Lower leg skin (tissue), 4 donors: ENCODE measurements around the gene PDE1C. TPM values are rescaled to one million over a fixed set of nuclear protein-coding genes. Genes with fewer than 3 reads are reported as not detected.

ENCODE experiments used
- DNase-seq, 2 donors: peaks; one replicate each; pipeline ENCODE4 v3.0.0-alpha.2; 2019; ENCODE audit warnings: low spot score in 2 of 2
- H3K4me3 ChIP-seq: fragments of 200-600 bp; sonication (generic); 2 replicates; pipeline ENCODE4 v1.5.1; 2017; ENCODE audit warnings: mild to moderate bottlenecking, low read depth; ENCODE audit not compliant: poor library complexity, severe bottlenecking
- POLR2A ChIP-seq, 2 donors: fragments of 450-650 bp; IDR thresholded peaks; one replicate each; pipeline ENCODE4 v1.6.1; 2016 to 2017; ENCODE audit warnings: antibody characterized with exemption in 2 of 2, mild to moderate bottlenecking in 1 of 2, moderate library complexity in 1 of 2
- WGBS, 2 donors: methylation state at CpG; one replicate each; pipeline ENCODE4 v1.1.5; 2018; 5-methylcytosine and 5-hydroxymethylcytosine counted together
- intact Hi-C: fragments of 100-400 bp; cut with DNase I; formaldehyde crosslinking; loops from one replicate; pipeline ENCODE4 v1.15.0; 2023; ENCODE audit warnings: low total_unique reads
- total RNA-seq, 4 donors: library from RNA; depleted of rRNA; stranded (reverse); fragments of >200 nt; gene quantifications; one replicate each; pipeline ENCODE4 v1.1.0, GENCODE V29; 2016
- TF ChIP-seq, protein P1 (sequence below), 3 donors: fragments of 450-650 bp; IDR thresholded peaks; one replicate each; pipeline ENCODE4 v1.5.1; 2016; ENCODE audit warnings: antibody characterized with exemption in 3 of 3, mild to moderate bottlenecking in 3 of 3, moderate library complexity in 2 of 3

Gene PDE1C
- total RNA-seq, 4 donors from 2014 or later, result 0.53 to 3.5 (median 3.0) TPM

GRCh38 chr7:31887006-31887405 lies 183.2 kb downstream of the PDE1C start:
- H3K4me3 ChIP-seq, result no peak overlapping the region
- no peak for DNase-seq
- TF ChIP-seq POLR2A (IDR thresholded peaks at IDR 0.05), result no peak
- TF ChIP-seq, protein P1, sequence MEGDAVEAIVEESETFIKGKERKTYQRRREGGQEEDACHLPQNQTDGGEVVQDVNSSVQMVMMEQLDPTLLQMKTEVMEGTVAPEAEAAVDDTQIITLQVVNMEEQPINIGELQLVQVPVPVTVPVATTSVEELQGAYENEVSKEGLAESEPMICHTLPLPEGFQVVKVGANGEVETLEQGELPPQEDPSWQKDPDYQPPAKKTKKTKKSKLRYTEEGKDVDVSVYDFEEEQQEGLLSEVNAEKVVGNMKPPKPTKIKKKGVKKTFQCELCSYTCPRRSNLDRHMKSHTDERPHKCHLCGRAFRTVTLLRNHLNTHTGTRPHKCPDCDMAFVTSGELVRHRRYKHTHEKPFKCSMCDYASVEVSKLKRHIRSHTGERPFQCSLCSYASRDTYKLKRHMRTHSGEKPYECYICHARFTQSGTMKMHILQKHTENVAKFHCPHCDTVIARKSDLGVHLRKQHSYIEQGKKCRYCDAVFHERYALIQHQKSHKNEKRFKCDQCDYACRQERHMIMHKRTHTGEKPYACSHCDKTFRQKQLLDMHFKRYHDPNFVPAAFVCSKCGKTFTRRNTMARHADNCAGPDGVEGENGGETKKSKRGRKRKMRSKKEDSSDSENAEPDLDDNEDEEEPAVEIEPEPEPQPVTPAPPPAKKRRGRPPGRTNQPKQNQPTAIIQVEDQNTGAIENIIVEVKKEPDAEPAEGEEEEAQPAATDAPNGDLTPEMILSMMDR (IDR thresholded peaks at IDR 0.05), result no peak
- intact Hi-C loops, result no loop called here
- 88 to 93% methylated on average over 2 of the region's 2 CpGs for WGBS, 2 donors

GRCh38 chr7:31885171-31885570 lies 185.0 kb downstream of the PDE1C start:
- DNase-seq, result no peak
- H3K4me3 ChIP-seq, result no peak overlapping the region
- WGBS, 2 donors, result 92 to 96% methylated on average over 2 of the region's 2 CpGs
- intact Hi-C loops, result no loop called here
- no peak for TF ChIP-seq POLR2A (IDR thresholded peaks at IDR 0.05)
- TF ChIP-seq, protein P1 (IDR thresholded peaks at IDR 0.05), result no peak

- no peak for TF ChIP-seq POLR2A (IDR thresholded peaks at IDR 0.05)
- TF ChIP-seq, protein P1 (IDR thresholded peaks at IDR 0.05), result no peak
- no peak for DNase-seq
- WGBS, 2 donors, result 19 to 20% methylated on average over 3 of the region's 3 CpGs
- no peak overlapping the region for H3K4me3 ChIP-seq
- intact Hi-C loops, result no loop called here
Observed at GRCh38 chr7:31883761-31884164, 186.4 kb downstream of the PDE1C start.

- no peak overlapping the region for H3K4me3 ChIP-seq
- 28 to 40% methylated on average over 4 of the region's 4 CpGs for WGBS, 2 donors
- intact Hi-C loops, result no loop called here
- no peak for TF ChIP-seq POLR2A (IDR thresholded peaks at IDR 0.05)
- TF ChIP-seq, protein P1 (IDR thresholded peaks at IDR 0.05), result no peak
- no peak for DNase-seq
Observed at GRCh38 chr7:31882187-31882586, 188.0 kb downstream of the PDE1C start.

- TF ChIP-seq POLR2A (IDR thresholded peaks at IDR 0.05), result no peak
- TF ChIP-seq, protein P1 (IDR thresholded peaks at IDR 0.05), result no peak
Observed at GRCh38 chr7:31878875-31879274, 191.3 kb downstream of the PDE1C start.

DNA sequence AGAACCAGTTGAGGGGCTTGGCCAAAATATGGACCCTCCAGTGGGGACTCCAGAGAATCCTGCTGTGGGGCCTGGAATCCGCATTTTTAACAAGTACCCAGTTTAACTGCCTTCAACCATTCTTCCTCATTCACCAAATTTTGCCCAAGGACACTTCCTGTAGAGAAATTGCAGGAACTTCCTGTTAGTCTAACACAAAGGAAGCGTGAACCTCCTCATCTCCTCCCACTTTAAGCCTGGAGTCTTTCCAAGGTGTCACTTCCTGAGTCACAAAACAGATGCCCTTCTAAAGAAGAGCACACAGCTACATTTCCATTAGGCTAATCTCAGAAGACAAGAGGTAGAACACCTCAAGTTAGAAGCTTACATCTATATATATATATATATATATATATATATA lies 194.8 kb downstream of the PDE1C start:
- intact Hi-C loops, result no loop called here
- WGBS, 2 donors, result 57 to 61% methylated on average over 2 of the region's 2 CpGs
- no peak for DNase-seq
- H3K4me3 ChIP-seq, result no peak overlapping the region
- TF ChIP-seq, protein P1 (IDR thresholded peaks at IDR 0.05), result no peak
- no peak for TF ChIP-seq POLR2A (IDR thresholded peaks at IDR 0.05)

More at GRCh38 chr7:31878875-31879274, 191.3 kb downstream of the PDE1C start:
- intact Hi-C loops, result no loop called here
- 88 to 89% methylated on average over 9 of the region's 9 CpGs for WGBS, 2 donors
- no peak overlapping the region for H3K4me3 ChIP-seq
- DNase-seq, result no peak
